CD4-positive, alpha-beta T cell treated with Interleukin-10 for 1 hour (primary cell): ENCODE measurements around the gene NXNL1.

Source experiments
- DNase-seq: peaks from one replicate; pipeline ENCODE4 v3.0.0-alpha.2; 2020

Gene NXNL1

GRCh38 chr19:17455308-17456123, 5.2 kb downstream of the NXNL1 start:
- DNase-seq, result no peak

DNA sequence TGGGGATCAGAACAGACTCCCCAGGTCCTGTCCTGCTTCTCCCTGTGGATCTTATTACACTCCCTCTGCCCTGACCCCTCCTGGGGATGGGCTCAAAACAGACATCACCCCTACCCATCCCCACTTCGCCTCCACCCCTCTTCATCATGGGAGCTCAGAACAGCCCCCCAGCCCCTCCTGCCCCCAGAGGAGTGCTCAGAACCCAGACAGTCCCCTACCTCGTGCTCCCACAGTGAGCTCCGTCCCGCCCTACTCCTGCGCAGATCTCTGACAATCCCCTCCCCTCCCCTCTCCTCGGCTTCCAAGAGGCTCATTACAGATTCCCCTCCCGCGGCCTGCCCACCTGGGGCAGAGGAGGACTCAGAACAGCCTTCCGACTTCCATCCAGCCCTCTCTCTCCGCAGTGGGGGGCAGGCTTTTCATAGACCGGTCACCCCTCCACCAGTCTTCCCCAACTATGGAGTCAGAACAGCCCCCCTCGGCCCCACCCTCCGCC, 6.1 kb downstream of the NXNL1 start:
- no peak for DNase-seq

GRCh38 chr19:17451820-17452219, 8.9 kb downstream of the NXNL1 start:
- no peak for DNase-seq

GRCh38 chr19:17450264-17451075, 10.3 kb downstream of the NXNL1 start:
- DNase-seq, result peak; percentile 16

DNA sequence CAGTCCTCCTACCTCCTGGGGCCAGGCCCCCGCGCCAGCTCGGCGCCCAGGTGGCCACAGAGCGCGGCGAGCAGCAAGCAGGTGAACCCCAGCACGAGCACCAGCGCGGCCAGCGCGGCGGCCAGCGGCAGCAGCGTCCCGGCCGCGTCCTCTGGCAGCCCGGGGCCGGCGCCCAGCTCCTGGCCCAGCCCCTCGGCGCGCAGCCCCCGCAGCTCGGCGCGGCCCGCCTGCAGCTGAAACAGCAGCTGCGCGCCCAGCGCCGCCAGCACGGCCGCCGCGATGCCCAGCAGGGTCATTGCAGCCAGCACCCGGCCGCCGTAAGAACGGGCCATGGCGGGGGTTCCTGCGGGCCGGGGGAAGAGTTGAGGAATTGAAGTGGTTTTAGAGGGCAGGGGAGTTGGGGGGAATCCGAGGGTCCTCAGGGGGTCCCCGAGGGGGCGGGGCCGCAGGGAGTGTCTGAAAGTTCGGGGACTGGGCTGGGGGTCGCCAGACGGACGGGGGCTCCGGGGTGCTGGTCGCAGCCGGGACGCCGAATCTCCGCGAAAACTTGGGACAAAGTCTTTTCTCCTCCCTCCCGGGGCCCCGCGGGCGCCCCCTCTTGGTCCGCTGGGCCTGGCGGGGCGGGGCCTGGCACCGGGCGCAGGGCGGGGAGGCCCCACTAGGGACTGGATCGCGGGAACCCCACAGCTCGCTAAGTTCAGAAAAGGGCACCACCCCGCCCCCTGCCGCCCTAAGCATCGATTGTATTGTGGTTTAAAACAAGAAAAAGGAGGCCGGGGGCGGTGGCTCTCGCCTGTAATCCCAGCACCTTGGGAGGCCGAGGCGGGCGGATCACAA, 12.4 kb downstream of the NXNL1 start, which contains the start of gene TMEM221:
TSS of gene TMEM221 (minus strand) at position 538 of the 837 bp plus-strand sequence. CDS start at position 332, 206 bp downstream.
- peak; percentile 67 for DNase-seq

- DNase-seq, result no peak
Observed at GRCh38 chr19:17447704-17448130, 13.0 kb downstream of the NXNL1 start.

- no peak for DNase-seq
Observed at GRCh38 chr19:17445526-17446165, 15.1 kb downstream of the NXNL1 start.

- peak; percentile 24 for DNase-seq
Observed at GRCh38 chr19:17441241-17442021, 19.3 kb downstream of the NXNL1 start.

DNA sequence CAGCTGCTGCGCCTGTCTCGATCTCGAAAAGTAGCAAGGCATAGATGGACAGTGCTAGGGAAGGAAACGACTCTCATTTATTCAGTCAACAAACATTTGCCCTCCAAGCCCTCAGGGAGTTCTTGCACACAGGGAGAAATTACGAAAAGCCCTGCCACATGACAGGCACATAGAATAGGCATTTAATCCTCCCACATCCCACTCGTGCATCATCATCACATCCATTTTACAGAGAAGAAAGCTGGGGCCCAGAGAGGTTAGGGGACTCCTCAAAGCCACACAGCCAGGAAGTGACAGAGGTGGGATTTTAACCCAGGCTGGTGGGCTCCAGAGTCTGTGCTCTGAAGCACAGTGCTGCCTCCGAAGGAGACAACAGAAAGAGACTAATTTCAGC, 23.9 kb downstream of the NXNL1 start:
- no peak for DNase-seq

- no peak for DNase-seq
Observed at GRCh38 chr19:17436094-17436873, 24.4 kb downstream of the NXNL1 start.

DNA sequence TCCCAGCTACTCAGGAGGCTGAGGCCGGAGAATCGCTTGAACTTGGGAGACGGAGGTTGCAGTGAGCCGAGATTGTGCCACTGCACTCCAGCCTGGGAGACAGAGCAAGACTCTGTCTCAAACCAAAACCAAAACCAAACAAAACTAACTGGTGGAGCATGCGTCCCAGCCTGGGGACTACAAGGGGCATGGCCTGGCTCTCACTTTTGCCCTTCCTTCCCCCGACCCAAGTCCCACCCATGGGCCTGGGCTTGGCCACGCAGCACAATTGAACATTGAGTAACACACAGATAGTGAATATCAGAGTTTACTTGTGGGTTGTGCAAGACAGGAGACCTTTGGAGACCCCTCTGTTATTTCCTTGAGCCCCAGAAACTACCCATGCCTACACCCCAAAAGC, 25.5 kb downstream of the NXNL1 start:
- no peak for DNase-seq

DNA sequence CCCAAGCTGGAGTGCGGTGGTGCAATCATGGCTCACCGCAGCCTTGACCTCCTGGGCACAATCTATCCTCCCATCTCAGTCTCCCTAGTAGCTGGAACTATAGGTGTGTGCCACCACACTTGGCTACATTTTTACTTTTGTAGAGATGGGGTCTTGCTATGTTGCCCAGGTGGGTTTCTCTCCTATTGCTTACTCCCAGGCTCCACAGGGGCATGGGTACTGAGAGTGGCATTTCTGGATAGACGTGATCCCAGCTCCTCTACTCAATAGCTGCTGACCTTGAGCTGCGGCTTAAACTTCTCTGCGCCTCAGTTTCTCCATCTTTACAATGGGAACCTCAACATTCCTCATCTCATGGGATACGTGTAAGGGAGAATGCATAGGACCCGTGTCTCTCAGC, 29.3 kb downstream of the NXNL1 start:
- DNase-seq, result no peak

- DNase-seq, result no peak
Observed at GRCh38 chr19:17429641-17430113, 31.0 kb downstream of the NXNL1 start.

GRCh38 chr19:17424743-17425365, 35.9 kb downstream of the NXNL1 start:
- peak; percentile 29 for DNase-seq

- no peak for DNase-seq
Observed at GRCh38 chr19:17423429-17424208, 37.1 kb downstream of the NXNL1 start.

GRCh38 chr19:17421942-17422341, 38.8 kb downstream of the NXNL1 start:
- no peak for DNase-seq

DNA sequence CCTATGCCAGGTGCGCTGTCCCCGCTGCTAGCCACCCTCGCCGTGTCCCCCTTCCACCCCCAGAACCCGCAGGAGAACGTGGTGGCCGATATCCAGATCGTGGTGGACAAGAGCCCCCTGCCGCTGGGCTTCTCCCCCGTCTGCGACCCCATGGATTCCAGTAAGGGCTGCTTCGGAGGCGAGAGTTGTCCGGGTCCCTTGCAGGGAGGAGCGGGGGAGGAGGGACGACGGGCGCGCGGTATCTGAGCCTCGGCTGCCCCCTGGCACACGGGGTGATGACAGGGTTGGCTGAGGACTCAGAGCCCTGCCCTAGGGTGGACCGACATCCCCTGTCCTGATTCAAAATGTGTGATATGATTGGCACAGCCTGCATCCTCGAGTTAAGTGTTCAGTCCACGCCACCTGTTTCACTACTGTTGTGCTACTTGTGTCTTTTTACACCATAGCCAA, 40.2 kb downstream of the NXNL1 start:
- peak; percentile 32 for DNase-seq

DNA sequence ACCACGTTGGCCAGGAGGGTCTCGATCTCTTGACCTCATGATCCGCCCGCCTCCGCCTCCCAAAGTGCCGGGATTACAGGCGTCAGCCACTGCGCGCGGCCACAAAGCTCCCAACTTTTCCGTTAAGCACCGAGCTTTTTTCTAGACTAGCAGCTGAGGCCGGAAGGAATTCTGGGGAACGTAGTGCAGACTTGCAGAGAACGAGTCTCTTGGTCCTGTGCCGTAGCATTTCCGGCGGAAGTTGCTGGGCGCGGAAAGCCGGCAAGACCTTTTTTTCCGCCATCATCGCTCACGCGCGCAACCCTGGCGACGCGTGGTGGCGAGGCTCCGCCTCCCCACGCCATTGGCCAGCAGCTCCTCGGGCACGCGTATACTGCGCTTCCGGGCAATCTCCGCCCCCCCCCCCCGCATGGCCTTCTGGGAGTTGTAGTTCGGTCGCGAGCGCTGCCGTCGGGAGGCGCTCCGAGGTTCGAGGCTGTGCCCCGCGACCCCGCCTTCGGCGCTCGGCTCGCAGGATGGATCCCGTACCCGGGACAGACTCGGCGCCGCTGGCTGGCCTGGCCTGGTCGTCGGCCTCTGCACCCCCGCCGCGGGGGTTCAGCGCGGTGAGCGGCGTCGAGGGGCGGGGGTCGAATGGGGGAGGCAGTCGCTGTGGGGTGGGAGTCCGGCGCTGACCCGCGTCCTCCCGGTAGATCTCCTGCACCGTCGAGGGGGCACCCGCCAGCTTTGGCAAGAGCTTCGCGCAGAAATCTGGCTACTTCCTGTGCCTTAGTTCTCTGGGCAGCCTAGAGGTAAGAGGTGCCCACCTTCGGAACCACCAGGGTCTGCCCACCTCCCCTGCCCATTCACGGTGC, 40.9 kb downstream of the NXNL1 start, which contains the start of gene MVB12A:
TSS of gene MVB12A (plus strand) at position 427 of the 854 bp plus-strand sequence. CDS start at position 516, 89 bp downstream.
- DNase-seq, result peak; percentile 97
